Pons (tissue), 1 donor: ENCODE measurements around the gene RBCK1.
"Not testable (repeated sequence)": the region's sequence is repeated elsewhere in the genome, so short reads cannot be mapped to it uniquely, and the experiment has no call there.

Source experiments
- DNase-seq: peaks from one replicate; pipeline ENCODE4 v3.0.0-alpha.2; 2016; ENCODE audit warnings: low spot score

Gene RBCK1

DNA sequence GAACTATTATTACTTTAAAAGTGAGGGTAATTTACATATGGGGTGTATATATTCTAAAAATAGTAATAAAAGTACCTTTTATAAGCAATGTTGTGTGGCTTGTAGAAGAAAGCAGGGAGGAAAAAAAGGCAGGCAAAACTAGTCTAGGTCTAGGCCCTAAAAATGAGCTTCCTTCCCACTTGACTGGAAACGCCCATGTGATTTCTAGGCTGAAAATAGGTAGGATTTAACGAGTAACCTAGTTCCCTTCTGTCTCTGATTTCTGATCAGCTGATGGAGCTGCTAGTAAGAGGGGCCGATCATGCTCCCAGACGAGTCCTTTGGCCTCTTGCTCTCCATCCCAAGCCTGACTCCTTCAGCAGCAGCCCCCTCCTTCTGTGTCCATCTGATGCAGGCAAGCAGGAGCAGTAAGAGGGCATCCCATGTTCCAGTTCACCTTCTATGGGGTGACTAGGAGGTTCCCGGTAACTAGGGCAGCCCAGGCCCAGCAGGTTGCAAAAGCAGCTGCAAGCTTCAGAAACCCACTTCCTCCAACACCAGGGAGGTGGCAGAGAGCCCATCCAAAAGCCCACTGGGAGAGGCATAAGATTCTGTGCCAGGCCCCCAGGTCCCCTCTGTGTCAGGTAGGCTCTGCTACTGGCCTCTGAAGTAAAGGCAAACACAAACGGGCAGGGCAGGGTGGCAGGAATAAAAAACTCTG, 29.8 kb downstream of the RBCK1 start:
- DNase-seq, result no peak

DNA sequence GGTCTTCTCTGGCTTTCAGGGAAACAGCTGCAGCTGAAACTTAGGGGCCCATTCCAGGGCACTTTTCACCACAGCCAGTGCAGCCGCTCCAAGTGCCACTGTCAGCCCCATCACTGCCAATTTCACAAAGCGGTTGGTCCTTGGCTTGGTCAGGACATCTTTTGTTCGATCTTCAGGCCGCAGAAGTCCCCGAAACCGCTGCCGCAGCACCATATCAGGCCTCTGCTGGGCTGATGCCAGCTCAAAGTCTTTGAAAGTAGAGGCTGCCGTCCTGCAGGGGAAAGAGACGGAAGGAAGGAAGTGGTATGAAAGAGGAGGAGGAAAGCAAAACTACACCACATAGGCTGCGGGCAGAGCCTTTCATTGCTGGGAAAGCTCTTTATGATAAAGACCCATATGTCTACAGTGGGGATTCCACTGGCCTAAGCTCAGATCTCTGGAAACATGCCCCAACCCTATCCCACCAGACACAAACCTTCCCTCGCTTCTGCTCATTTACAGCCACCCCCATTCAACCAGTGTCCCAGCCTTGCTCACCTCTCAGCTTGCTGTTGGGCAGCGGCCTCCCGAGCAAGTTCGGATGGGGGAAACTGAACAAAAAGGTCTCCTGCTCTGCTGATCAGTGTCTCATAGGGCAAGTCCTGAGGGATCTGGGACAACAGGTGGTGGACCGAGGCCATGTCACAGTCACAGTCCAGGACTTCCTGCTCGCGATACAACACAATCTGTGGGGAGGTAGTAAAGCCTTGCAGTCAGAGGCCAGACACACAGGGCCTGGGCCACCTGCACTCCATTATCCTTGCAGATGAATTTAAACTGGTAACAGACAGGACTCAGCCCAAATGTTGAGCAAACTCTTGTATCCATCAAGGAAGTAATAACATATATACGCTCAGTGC, 30.7 kb downstream of the RBCK1 start:
- no peak for DNase-seq

DNA sequence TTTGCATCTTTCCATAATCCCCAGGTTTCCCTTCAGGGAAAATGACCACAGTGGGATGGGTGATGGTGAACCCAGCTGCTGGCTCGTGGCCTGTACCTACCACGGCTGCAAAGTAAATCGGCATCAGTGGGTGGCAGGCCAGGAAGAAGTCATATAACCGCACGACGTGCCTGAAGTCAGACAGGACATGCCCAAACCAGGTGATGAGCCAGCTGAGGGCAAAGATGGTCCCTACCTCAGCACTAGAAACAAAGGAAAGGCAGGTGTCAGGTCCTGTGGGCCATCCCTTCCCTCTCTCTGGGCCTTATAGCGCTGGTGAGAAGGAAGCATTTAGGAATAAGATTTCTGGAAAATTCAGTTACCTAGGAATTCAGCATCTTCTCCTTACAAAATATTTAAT, 32.0 kb downstream of the RBCK1 start:
- DNase-seq, result no peak

DNA sequence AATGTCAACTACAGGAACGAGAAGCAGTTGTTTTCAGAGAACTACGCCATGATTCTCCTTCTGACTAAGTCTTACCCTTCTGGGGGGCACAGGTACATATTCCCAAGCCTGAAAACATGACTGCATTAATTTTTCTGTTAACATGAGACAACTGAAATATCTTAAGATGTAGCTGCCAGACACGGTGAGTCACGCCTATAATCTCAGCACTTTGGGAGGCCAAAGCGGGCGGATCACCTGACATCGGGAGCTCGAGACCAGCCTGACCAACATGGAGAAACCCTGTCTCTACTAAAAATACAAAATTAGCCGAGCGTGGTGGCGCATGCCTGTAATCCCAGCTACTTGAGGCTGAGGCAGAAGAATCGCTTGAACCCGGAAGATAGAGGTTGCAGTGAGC, 32.5 kb downstream of the RBCK1 start:
- DNase-seq, result no peak

DNA sequence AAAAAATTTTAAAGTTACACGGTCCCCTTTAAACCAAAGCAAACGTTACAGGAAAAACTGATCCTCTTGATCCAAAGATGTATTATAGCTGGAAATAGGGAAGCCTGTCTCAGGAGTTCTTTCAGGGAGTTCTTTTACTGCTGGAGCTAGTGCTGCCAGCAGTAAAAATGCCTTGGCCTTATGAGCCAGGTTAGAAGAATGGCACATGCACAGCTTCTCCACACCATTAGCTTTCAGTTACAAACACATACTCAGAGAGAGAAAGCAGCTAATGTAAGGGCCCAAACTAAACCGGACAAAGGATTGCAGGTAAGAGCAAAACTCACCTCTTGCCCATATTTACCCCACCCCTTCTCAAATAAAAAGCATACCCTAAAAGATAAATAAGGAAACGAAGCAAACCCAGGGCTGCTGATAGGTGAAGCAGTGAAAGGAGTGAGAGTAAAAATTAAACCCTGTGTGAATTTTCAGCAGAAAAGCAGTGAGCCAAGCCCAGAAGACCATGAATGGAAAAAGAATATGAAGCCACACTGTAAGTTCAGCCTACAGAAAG, 35.2 kb downstream of the RBCK1 start:
- DNase-seq, result no peak

DNA sequence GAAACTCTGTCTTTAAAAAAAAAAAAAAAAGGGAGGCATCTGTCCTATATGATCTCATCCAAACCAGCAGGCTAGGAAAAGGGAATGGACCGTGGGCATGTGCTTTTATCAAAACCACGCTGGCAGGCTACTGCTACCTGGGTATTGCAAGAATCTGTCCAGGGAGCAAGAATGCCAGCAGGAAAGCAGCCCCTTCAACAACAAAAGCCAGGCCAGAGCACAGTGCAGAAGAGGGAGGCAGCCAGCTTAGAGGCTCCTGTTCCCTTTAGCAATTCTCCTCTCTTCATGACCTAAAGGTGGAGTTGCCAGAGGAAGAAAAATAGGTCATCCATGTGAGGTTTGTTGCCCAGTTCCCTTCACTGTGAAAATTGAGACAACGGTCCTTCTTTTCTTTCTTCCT, 36.0 kb downstream of the RBCK1 start:
- DNase-seq, result no peak

DNA sequence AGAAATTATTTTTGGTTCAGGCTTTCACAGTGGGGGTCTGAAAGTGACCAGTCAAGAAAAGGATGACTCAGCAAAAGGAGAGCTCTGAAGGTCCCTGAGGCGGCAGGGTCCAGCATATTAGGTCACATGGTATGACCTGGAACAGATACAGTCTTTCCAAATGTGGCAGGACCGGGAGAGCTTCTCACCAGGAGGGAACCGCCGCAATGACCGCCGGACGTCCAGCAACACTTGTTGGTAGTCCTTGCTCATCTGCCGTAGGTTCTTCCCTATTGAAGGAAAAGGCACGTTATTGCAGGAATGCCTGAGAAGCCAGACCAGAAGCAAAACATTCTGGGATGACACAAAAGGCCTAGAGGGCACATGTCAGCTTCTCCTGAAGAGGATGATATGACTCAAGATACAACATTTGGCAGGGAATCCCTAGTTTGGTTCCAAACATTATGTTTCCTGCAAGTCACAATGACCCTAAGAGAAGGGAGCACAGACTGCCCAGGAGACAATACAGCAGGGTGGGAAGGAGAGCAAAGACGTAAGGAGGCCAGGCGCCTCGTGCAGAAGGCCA, 36.8 kb downstream of the RBCK1 start:
- no peak for DNase-seq

DNA sequence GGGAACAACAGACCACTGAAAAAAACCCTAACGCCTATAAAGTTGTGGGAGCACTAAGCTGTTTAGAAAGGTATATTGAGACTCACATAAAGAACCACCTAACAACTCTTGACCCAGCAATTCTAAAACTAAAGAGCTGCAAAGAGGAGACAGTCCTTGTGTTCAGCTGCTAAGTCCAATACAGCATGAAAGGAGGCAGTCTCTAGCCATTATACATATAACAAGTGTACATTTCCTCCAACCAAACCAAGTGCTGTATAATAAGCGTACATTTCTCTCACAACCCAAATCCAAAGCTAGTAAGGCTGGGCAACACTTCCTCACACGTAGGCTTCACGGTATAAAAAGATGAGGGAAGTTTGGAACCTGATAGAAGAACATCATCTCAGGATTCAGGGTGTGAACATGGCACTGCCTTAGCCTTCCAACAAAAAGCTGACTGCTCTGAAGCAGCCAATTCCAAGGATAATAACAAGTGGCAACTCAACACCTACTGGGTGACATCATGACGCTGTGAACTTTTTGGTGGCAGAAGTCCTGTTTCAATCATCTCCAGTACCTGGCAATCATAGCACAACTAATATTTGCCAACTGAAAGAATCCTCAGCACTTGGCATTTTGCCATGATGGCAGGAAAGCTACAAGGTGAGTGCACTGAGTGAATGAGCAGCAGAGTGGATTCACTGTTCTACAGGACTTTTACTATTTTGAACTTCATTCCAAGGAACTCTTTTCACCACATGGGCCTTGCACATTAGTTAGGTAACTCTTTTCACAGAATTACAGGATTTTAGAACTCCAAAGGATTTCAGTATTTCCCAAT, 37.6 kb downstream of the RBCK1 start:
- DNase-seq, result no peak

DNA sequence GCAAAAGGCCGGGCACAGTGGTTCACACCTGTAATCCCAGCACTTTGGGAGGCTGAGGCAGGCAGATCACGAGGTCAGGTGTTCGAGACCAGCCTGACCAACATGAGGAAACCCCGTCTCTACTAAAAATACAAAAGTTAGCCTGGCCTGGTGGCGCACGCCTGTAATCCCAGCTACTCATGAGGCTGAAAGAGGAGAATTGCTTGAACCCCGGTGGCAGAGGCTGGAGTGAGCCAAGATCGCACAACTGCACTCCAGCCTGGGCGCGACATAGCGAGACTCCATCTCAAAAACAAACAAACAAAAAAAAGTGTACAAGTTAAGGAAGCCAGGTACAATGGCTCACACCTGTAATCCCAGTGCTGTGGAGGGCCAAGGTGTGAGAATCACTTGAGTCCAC, 43.9 kb downstream of the RBCK1 start:
- not testable (repeated sequence) for DNase-seq

DNA sequence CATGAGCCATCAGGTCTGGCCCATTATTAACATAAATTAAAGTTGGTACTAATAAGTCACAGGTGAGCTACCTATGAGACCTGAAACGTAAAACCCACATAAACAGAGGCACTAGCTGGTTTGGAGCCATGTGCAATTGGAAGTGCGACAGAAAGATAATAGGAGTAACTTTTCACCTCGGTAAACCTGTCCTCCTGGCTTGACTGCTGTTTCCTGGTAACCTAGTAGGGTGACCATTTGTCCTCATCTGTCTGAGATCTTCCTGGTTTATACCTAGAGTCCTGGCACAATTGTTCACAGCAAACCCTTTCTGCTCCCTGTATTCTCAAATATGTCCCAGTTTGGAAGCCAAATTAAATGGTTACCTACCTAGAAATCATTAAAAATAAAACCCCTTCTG, 46.9 kb downstream of the RBCK1 start:
- no peak for DNase-seq

DNA sequence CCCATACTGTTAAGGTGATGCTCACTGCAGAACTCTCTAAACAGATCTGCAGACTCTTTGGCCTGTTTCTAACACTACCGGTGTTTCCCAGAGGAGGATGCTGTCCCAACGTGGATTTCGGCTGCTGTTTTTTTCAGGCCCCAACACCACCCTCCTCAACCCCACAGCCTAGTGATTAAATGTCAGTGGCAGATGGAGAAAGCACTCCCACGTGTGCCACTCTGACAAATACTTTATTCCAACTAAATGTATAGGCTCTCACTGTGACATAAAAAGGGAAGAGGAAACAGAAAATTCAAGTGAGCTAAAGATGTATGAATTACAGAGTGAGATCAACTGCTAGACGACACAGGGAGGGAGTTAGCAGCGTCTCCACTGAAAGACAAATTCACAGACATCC, 50.7 kb downstream of the RBCK1 start:
- no peak for DNase-seq

DNA sequence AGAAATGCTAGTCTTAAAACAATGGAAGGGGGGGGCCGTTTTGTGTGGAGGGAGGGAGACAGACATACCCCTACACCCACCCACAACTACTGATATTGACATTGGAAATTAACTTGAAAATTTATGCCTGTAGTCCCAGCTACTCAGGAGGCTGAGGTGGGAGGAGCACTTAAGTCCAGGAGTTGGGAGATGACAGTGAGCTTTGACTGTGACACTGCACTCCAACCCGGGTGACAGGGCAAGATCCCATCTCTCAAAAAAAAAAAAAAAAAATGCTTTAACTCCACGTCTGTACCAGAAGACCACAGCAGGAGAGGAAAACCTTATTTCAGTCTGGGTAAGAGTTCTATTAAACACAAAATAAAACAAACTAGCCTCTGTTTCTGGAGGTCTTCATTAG, 52.1 kb downstream of the RBCK1 start:
- DNase-seq, result no peak

DNA sequence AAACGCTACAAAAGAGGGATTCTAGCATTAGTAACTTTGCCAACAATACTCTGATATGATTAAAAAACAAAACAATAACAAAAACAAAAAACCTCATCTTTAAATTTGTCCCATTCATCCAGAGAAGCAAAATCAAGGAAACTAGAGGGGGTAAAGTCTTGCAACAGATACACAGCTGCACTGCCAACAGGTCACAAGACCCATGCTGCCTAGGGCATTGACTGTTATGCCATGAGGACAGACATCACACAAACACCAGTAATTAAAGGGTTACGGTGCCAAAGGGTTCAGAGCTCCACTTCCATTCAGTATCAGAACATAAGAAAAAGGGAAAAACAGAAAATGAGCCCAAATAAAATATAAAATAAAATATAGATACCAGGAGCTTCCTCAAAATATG, 52.6 kb downstream of the RBCK1 start:
- DNase-seq, result peak; percentile 59

DNA sequence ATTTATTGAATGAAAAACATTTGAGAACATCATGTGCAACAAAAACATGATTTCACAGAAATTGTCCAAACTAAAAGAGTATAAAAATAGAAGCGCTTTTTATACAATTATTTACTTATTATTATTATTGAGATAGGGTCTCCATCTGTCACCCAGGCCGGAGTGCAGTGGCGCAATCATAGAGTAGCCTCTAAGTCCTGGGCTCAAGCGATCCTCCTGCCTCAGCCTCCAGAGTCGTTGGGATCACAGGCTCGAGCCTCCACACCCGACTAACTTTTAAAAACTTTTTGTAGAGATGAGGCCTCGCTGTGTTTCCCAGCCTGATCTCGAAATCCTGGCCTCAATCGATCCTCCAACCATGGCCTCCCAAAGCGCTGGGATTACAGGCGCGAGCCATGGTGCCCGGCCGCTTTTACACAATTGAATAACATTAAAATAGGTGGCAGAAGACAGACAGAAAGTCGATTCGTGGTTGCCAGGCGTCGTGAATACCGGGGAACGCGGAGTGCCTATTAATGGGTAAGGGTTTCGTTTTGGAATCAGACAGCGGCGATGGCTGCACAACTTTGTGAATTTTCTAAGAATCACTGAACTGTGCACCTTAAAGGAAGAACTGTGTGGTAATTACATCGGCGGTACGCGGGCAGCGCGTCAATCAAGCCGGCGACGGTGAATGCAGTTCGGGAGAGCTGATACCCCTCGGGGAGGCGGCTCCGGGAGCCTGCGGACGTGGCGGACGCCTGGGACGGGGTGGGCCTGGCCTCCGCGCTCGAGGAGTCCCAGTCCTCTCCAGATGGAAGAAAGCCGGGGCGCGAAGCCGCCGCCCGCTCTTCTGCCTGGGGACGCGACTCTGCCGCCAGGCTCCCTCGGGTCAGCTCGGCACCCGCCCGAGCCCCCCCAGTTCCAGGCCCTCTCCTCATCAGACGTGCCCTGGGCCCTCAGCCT, 53.4 kb downstream of the RBCK1 start:
- no peak for DNase-seq

DNA sequence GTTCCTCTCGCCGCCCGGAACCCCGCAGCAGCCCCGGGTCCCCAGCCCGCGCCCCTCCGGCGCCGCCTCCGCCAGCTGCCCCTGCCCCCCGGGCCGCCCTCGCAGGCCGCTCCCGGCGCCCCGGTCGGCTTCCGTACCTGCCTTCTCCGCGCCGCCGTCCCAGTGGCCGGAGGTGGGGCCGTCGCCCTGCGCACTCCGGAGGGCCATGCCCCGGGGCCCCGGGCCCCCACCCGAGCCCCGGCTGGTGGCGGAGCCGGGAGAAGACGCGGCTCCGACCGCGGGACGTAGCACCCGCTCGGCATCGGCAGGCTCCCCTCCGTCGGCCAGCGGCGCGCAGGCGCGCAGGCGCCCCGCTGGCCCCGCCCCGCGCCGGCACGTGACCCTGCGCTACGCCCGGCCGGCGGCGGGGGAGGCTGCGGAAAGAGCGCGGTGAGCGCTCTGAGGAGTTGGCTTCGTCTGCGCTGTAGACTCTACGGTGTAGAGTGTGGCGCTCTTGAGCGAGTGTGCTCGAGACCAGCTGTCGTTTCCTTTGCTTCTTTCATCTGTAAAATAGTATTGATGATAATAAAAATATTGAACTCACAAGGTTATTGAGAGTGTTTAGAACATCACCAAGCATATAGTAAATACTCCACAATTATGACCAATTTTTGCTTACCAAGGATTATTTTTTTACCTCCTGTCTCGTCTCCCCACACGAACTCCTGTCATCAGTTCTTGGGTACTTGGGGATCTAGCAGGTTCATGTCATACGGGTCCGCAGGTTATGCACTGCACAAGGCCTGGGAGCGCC, 54.3 kb downstream of the RBCK1 start, which contains the start of gene TBC1D20:
TSS of gene TBC1D20 (minus strand) at position 335 of the 793 bp plus-strand sequence. CDS start at position 207, 128 bp downstream.
- peak; percentile 90 for DNase-seq

DNA sequence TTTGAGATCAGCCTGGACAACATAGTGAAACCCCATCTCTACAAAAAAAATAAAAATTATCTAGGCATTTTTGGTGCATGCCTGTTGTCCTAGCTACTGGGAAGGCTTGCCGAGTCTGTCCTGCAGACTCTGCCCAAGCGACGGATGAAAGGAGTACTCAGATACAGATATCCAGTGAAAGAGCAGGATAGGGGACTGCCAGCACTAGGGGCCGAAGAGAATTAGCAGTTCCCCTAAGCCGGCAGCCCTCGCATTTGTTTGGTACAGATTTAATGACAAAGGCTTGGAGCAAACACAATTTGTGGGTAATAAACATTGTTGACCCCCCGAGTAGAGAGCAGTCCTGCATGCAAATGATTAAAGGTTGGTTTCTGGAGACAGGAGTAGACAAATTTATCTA, 59.7 kb downstream of the RBCK1 start:
- no peak for DNase-seq

DNA sequence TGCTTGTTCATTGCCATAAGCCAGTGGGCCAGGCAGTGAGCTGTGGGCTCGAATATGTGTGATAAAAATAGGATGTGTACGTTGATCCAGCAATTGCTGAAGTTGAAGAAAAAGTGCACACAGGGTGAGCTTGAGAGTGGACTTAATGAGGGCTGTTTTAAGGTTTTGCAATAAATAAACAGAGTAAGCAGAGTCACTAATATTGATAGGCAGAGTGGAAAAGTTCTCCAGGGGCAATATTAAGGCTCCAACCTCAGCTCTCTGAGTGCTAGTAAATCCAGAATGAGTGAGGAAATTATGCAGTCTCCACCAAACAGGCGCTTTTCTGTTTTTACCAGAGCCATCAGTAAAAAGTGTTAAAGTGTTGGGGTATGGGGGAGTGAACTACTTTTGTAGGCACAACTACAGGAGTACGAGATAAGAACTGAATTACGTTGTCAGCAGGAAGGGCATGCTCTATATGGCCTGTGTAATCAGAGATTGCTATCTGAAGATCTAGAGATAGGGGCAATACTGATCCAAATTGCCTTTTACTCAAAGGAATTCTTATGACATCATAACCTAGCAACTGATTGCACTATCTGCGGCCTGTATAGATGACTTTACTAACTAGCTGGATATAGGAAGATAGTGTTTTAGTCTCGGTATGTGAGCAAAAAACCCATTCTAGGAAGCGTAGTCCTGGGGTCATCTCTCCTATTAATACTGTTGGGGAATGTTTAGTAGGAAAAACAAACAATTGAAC, 61.8 kb downstream of the RBCK1 start:
- no peak for DNase-seq

DNA sequence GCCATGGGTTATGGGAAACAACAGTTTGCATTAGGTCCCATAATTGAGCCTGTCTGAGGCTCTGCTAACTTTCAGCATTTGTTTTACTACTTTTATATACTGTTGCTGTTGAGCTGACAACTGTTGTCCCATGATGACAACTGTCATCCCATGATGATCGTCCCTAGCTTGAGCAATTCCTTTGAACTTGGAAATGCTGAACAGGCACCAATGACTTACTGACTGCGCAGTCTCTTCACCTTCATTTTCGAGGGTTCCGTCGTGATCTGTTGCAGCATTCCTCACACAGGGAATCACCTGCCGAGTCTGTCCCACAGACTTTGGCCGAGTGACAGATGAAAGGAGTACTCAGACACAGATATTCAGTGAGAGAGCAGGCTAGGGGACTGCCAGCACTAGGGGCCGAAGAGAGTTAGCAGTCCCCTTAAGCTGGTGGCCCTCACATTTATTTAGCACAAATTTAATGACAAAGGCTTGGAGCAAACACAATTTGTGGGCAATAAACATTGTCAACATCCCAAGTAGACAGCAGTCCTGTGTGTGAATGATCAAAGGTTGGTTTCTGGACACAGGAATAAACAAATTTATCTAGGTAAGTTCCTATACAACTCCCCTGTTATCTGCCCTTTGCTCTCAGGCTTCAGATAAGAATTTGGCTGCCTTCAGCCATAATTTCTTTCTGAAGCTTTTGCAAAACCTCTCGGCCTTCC, 64.2 kb downstream of the RBCK1 start:
- DNase-seq, result no peak
